ACHN (cell line): ENCODE measurements around the gene IL13.
"Not testable (repeated sequence)": the region's sequence is repeated elsewhere in the genome, so short reads cannot be mapped to it uniquely, and the experiment has no call there.

Experiments used
- DNase-seq: peaks from one replicate; pipeline ENCODE4 v3.0.0-alpha.2; 2015
- in situ Hi-C: cut with HindIII; loops from 2 replicates; pipeline ENCODE4 v1.10.0; 2017; ENCODE audit warnings: low sequenced_read_pairs, low pct_ligation_motif_present, low pct_unique_long_range_greater_than_20kb

Gene IL13

DNA sequence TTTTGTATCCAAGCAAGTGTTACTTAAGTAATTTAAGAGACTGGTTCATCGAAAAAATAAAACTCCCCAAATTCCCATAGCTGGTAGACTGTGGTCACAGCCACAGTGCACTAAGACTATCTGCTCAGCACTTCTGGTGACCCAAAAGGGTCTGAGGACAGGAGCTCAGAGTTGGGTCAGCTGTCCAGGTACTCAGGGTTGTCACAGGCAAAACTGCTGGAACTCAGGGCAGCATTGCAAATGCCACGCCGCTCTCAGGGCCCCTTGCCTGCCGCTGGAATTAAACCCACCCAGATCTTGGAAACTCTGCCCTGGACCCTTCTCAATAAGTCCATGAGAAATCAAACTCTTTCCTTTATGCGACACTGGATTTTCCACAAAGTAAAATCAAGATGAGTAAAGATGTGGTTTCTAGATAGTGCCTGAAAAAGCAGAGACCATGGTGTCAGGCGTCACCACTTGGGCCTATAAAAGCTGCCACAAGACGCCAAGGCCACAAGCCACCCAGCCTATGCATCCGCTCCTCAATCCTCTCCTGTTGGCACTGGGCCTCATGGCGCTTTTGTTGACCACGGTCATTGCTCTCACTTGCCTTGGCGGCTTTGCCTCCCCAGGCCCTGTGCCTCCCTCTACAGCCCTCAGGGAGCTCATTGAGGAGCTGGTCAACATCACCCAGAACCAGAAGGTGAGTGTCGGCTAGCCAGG, at the start of gene IL13:
Gene IL13 (plus strand): TSS at position 498 of the 705 bp plus-strand sequence. CDS start 14 bp downstream, at position 512.
- DNase-seq, result no peak
- in situ Hi-C loops, result no loop called here

DNA sequence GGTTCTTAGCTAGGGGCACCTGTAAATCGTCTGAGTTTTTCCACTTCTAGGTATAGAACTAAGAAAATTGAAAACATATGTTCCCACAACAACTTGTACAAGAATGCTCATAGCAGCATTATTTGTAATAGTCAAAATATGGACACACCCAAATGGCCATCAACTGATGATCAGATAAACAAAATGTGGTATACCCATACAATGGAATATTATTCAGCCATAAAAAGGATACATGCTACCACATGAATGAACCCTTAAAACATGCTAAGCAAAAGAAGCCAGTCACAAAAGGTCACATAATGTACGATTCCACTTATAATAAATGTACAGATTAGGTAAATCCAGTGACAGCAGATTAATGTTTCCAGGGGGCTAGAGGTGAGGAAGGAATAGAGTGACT, 46.0 kb upstream of the IL13 start:
- in situ Hi-C loops, result no loop called here
- DNase-seq, result no peak

GRCh38 chr5:132612846-132613245, 45.1 kb upstream of the IL13 start:
- no peak for DNase-seq

DNA sequence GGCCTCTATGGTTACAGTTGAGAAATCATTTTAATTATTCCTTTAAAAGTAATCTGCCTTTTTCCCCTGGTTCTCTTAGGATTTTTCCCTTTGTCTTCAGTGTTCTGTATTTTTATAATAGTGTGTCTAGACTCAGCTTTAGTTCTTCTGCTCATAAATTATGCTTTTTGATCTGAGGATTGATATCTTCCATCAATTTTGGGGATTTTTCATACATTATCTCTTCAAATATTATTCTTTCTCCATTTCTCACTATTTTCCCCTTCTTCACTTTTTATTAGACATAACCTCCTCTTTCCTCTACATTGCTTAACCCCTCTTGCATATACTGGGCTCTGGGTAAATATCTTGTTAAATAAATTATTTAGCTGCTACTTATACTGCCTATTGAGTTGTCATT, 36.3 kb upstream of the IL13 start:
- DNase-seq, result no peak
- in situ Hi-C loops, result no loop called here

More at GRCh38 chr5:132612846-132613245, 45.1 kb upstream of the IL13 start:
- in situ Hi-C loops, result no loop called here

- DNase-seq, result no peak
Measured at GRCh38 chr5:132622608-132623007, 35.4 kb upstream of the IL13 start.

DNA sequence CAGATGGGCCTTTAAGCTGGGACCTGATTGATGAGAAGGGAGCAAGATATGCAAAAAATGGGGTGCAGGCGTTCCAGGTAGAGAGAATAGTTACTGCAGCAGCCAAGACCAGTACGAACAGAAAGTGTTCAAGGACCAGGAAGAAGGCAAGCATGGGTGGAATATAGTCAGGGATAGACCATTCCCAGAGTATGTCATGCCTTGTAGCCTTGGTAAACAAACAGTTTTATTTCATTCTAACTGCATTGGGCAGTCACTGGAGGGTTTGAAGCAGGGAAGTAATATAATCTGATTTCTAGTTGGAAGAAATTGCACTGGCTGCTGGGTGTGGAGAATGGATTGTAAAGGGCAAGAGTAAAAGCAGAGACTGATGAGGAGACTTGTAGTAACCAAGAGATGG, 30.5 kb upstream of the IL13 start:
- DNase-seq, result no peak
- in situ Hi-C loops, result no loop called here

More at GRCh38 chr5:132622608-132623007, 35.4 kb upstream of the IL13 start:
- in situ Hi-C loops, result no loop called here

- in situ Hi-C loops, result no loop called here
- no peak for DNase-seq
Measured at GRCh38 chr5:132628814-132629213, 29.2 kb upstream of the IL13 start.

DNA sequence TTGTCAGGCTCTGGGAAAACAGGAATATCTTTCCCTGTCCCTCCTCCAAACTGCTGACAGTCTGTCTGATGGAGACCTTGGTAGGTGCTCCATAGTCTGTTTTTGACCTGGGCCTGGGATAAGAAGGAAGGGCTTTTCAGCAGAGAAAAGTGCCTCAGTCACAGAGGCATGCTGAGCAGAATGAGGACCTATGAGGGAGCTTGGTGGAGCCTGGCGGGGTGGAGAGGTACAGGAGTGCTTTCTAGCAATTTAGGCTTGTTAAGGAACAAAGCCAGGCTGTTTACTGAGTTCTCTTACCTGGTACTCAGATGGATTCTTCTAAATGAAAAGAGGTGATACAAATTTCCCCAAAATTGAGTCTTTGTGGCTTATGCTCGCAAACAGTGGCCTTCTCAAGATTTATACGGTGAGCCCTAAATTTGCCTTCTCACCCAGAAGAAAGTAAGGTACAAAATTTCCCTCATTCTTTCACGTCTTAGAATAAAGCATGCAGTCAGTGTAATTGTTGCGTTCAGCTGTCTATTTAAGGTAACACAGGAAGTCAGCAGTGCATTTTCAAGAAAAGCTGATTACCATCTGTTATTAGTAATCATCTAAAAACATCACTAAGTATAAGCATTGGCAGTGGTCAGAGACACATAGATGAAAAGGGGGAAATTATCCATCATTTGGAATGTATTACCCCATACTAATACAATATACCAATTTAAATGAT, 28.6 kb upstream of the IL13 start:
- DNase-seq, result no peak
- in situ Hi-C loops, result no loop called here

DNA sequence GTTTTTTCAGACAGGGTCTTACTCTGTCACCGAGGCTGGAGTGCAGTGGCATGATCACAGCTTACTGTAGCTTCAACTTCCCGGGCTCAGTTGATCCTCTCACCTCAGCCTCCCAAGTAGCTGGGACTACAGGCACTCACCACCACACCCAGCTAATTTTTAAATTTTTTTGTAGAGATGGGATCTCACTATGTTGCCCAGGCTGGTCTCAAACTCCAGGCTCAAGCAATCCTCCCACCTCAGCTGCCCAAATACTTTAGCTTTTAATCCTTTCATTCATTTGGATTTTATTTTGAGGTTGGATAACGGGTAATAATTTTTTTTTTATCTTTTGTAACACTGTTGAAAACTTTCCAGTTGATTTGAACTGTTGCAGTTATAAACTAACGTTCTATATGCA, 24.4 kb upstream of the IL13 start:
- in situ Hi-C loops, DNase-seq: not testable (repeated sequence)

- no peak for DNase-seq
- in situ Hi-C loops, result no loop called here
Measured at GRCh38 chr5:132635873-132636272, 22.1 kb upstream of the IL13 start.

DNA sequence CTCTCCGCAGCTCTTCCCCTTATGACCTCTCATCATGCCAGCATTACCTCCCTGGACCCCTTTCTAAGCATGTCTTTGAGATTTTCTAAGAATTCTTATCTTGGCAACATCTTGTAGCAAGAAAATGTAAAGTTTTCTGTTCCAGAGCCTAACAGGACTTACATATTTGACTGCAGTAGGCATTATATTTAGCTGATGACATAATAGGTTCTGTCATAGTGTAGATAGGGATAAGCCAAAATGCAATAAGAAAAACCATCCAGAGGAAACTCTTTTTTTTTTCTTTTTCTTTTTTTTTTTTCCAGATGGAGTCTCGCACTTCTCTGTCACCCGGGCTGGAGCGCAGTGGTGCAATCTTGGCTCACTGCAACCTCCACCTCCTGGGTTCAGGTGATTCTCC, 20.7 kb upstream of the IL13 start:
- no peak for DNase-seq
- in situ Hi-C loops, result no loop called here

DNA sequence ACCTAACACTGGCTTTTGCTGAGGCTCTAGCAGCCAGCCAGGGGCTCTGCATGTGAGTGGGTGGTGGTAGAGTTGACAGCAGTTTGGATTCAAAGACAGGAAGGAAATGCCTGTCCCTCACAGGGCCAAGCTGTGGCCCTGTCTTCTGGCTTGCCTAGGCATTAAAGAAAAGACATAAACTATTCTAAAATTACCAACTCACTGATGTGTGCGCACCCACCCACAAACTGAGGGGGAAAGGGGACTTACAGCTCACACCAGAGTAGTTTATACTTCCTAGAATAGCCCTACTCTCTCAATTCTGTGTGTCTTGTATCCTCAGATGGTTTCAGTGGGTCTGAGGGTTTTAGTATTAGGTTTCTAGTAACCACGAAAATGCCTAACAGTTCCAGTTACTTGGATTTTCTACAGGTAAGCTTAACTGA, 18.3 kb upstream of the IL13 start:
- in situ Hi-C loops, result no loop called here
- DNase-seq, result no peak

- no peak for DNase-seq
- in situ Hi-C loops, result no loop called here
Measured at GRCh38 chr5:132640613-132641012, 17.4 kb upstream of the IL13 start.

GRCh38 chr5:132641241-132641723, 16.7 kb upstream of the IL13 start:
- no peak for DNase-seq
- in situ Hi-C loops, result no loop called here

DNA sequence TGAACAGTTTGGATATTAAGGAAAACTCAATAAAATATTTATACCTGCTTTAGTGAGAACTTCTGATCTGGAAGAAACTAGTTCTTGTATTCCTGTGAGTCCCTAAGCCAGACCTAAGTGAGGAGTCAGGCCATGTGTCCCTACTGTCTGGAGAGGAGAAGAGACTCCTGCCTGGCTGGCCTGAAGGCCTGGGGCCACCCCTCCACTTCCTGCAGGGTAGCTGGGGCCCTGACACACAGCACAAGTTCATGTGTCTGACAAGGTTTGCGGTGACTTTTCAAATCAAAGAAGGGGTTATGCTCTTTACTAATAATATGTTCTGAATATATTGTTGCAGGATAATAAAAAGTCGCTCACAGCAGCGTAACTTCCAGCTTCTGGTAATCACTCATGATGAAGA, 16.1 kb upstream of the IL13 start:
- in situ Hi-C loops, result no loop called here
- no peak for DNase-seq

GRCh38 chr5:132644177-132644576, 13.8 kb upstream of the IL13 start:
- no peak for DNase-seq
- in situ Hi-C loops, result no loop called here

- in situ Hi-C loops, result no loop called here
- no peak for DNase-seq
Measured at GRCh38 chr5:132646583-132647266, 11.2 kb upstream of the IL13 start.

DNA sequence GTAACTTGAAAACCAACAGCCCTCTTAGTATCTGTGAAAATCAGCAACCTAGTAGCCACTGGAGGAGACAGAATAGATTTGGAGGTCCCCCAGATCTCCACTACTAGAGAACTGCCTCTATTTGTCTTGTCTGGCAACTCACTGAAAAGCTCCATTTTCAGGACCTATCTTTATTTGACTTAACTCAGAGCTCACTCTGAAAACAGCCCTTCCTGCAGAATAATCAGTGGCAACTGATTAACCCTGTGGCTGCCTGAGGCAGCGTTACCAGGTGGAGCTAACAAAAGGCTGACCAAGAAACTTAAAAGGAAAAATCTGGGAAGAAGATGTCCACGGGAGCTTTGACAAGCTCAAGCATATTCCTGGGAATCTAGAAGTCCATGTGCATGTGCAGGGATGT, 10.5 kb upstream of the IL13 start:
- no peak for DNase-seq
- in situ Hi-C loops, result no loop called here

DNA sequence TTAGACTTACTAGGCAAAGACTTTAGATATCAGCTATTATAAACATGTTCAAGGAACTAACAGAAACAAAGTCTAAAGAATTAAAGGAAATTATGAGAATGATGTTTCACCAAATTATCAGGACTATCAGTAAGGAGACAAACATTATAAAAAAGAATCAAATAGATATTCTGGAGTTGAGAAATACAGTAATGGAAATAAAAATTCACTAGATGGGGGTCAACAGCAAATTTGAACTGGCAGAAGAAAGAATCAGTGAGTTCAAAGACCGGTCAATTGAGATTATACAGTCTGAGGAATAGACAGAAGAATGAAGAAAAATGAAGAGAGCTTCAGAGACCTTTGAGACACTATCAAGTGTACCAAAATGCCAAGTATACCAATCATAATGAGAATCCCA, 9.6 kb upstream of the IL13 start:
- in situ Hi-C loops, result no loop called here
- DNase-seq, result no peak
